ENCODE data around the gene ERMN. TPM values are rescaled to one million over a fixed set of nuclear protein-coding genes. Genes with fewer than 3 reads are reported as not detected.

The ERMN gene
- total RNA-seq, 4 donors from 2014 or later, result 0.14 to 0.64 TPM; not detected in 2

- peak overlapping the region; percentile 30 to 64 (median 46) for H3K27ac ChIP-seq
- no peak for TF ChIP-seq POLR2A (IDR thresholded peaks at IDR 0.05)
- no peak for TF ChIP-seq CTCF (IDR thresholded peaks at IDR 0.05)
- TF ChIP-seq POLR2AphosphoS5 (IDR thresholded peaks at IDR 0.05), result peak; percentile 64 to 91 (median 77)
- no peak for TF ChIP-seq EP300 (IDR thresholded peaks at IDR 0.05; ENCODE audit: low read depth)
- intact Hi-C loops (cut with DNase I; ENCODE audit: low total_unique reads) (no loop called here), in situ Hi-C loops (cut with MboI; ENCODE audit: low pct_ligation_motif_present in 1 of 4, low pct_unique_long_range_greater_than_20kb in 1 of 4, low sequenced_read_pairs in 3 of 4) (loop anchor here in 2 of 4 donors (25.0 kb wide), 2 partner anchors 158 to 683 kb away; no protein-coding TSS in a partner anchor)
- 53 to 90% methylated on average over 5 to 9 of the region's 9 CpGs for WGBS, 2 donors (ENCODE audit: low coverage in 1 of 2)
- no peaks in the 10 kb centered on the region for H3K27me3 ChIP-seq
- no peaks in the 10 kb centered on the region for H3K36me3 ChIP-seq
- DNase-seq, result peak; percentile 66
- no peak overlapping the region for H3K4me3 ChIP-seq
- peaks cover 0 to 35% (median 17%) of the 10 kb centered on the region in 4 donors for H3K4me1 ChIP-seq
- no peaks in the 10 kb centered on the region for H3K9me3 ChIP-seq
Observed at GRCh38 chr2:157329524-157329923, 3.9 kb upstream of the ERMN start.

- peak overlapping the region in 2 of 4 donors; percentile 5 to 23 for H3K27ac ChIP-seq
- in situ Hi-C loops (cut with MboI; ENCODE audit: low pct_ligation_motif_present in 1 of 4, low pct_unique_long_range_greater_than_20kb in 1 of 4, low sequenced_read_pairs in 3 of 4), result loop anchor here in 2 of 4 donors (25.0 kb wide), 2 partner anchors 159 to 684 kb away; no protein-coding TSS in a partner anchor
- H3K27me3 ChIP-seq, result no peaks in the 10 kb centered on the region
- intact Hi-C loops (cut with DNase I; ENCODE audit: low total_unique reads), result no loop called here
- H3K9me3 ChIP-seq, result no peaks in the 10 kb centered on the region
- H3K4me1 ChIP-seq, result peaks cover 0 to 35% (median 17%) of the 10 kb centered on the region in 4 donors
- no peaks in the 10 kb centered on the region for H3K36me3 ChIP-seq
- TF ChIP-seq POLR2AphosphoS5 (IDR thresholded peaks at IDR 0.05) (no peak), CTCF (IDR thresholded peaks at IDR 0.05) (peak; percentile 83 to 94 (median 92))
- no peak overlapping the region for H3K4me3 ChIP-seq
- whole genome bisulfite sequencing, 2 donors (ENCODE audit: low coverage in 1 of 2), result 27 to 33% methylated on average over 7 to 11 of the region's 11 CpGs
- peak; percentile 91 for DNase-seq
Observed at GRCh38 chr2:157327621-157328500, 2.2 kb upstream of the ERMN start.

- no peaks in the 10 kb centered on the region for H3K27me3 ChIP-seq
Observed at GRCh38 chr2:157327200-157327599, 1.6 kb upstream of the ERMN start.

More at GRCh38 chr2:157327200-157327599, 1.6 kb upstream of the ERMN start:
- DNase-seq, result no peak
- H3K27ac ChIP-seq, result peak overlapping the region in 1 of 4 donors; percentile 5
- H3K9me3 ChIP-seq, result no peaks in the 10 kb centered on the region
- no peak for TF ChIP-seq POLR2AphosphoS5 (IDR thresholded peaks at IDR 0.05)
- TF ChIP-seq EP300 (IDR thresholded peaks at IDR 0.05; ENCODE audit: low read depth), result no peak
- no peak for TF ChIP-seq CTCF (IDR thresholded peaks at IDR 0.05)
- no peak for TF ChIP-seq POLR2A (IDR thresholded peaks at IDR 0.05)
- H3K4me1 ChIP-seq, result peaks cover 0 to 35% (median 17%) of the 10 kb centered on the region in 4 donors
- WGBS, 2 donors (ENCODE audit: low coverage in 1 of 2), result 59 to 71% methylated on average over 3 of the region's 3 CpGs
- intact Hi-C loops (cut with DNase I; ENCODE audit: low total_unique reads) (no loop called here), in situ Hi-C loops (cut with MboI; ENCODE audit: low pct_ligation_motif_present in 1 of 4, low pct_unique_long_range_greater_than_20kb in 1 of 4, low sequenced_read_pairs in 3 of 4) (loop anchor here in 2 of 4 donors (25.0 kb wide), 2 partner anchors 160 to 685 kb away; no protein-coding TSS in a partner anchor)
- no peaks in the 10 kb centered on the region for H3K36me3 ChIP-seq
- H3K4me3 ChIP-seq, result no peak overlapping the region
